ENCODE data around the gene KIAA0408. TPM values are rescaled to one million over a fixed set of nuclear protein-coding genes. Genes with fewer than 3 reads are reported as not detected.
"Not testable (repeated sequence)": the region's sequence is repeated elsewhere in the genome, so short reads cannot be mapped to it uniquely, and the experiment has no call there.

KIAA0408 gene
- total RNA-seq, 1 experiment from 2014 or later, result 2.5 TPM

DNA sequence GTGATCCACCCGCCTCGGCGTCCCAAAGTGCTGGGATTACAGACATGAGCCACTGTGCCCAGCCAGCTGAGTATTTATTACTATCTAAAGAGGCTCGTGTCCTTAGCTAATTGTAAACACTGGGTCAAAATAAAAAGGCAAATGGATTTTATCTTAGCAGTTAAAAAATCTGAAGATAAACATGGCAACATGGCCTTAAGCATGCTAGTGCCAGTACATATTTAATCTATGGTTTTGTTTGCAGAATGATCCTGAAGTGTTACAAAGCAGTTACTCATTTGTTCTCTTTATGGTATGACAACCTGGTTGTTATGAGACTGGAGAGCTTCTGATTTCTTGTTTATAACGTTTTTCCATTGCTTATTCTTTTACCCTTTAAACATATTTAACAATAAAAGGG is 3.9 kb upstream of the KIAA0408 start:
- no peak for DNase-seq (ENCODE audit: low read depth)

DNA sequence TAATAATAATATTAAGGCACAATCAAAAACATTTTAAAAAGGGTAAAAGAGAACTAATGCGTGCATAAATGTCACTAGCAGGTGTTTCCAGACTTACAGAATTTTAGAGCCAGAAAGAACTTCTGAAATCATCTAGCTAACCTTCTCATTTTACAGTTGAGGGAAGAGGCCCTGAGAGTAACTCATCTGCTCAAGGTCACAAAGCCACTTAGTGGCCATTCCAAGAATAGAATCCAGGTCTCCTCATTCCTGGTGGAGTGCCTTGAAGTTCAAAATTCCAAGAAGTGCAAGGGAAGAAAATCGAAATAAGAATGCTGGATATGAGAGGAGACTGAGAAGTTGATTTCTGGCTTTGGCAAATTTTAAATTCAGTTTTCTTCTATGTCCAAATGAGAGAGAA is 3.2 kb upstream of the KIAA0408 start:
- DNase-seq (ENCODE audit: low read depth), result no peak

DNA sequence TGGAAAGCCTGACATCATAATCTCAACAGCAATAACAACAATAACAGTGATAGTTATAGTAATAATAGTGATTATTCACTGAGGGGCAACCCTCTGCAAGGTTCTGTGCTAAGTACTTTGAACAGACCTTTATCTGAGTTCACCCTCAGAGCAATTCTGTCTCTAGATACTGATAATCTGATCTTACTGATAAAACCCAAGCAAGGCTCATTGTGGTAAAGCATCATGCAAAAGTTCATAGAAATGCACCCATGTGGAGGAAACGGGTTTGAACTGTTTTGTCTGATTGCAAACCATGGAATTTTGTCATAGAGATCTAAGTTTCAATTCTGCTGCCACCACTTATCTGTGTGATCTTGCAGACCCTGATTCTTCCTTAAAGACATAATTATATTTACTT is 1.3 kb upstream of the KIAA0408 start:
- DNase-seq (ENCODE audit: low read depth), result no peak

DNA sequence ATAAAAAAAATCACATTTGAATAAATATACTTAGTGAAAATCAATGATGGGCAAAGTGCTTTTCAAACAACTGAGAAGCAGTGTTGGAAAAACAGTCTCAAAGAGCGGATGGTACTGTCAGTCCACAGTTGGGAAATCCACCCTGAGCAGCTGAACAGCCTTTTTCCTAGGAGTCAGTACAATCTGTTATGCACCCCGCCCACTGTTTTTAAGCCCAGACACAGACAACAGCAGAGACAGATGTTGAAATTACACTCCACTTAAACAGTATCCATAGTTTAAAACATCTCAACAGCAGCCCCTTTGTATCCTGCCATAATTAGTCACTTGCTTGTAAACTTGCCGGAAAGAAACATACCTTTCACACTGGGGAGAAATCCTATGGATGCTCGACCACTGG is 372 bp downstream of the KIAA0408 start:
- peak; percentile 35 for DNase-seq (ENCODE audit: low read depth)

DNA sequence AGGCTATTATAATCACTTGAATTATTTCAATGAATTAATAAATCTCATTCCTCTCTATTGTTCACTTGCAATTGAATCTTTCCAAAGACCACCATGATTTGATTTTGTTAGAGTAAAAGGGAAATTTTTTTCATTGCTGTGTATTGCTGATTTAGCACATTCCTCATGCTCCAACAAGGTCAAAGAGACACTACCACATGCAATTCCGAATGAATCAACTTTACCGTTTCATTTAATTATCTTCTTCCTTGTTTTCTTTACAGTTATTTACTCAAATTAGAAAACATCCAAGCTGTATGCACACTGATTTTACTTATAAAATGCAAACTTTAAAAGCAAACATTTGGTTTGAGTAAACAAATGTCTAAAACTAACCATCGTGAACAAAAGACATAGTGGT is 967 bp downstream of the KIAA0408 start:
- DNase-seq (ENCODE audit: low read depth), result no peak

DNA sequence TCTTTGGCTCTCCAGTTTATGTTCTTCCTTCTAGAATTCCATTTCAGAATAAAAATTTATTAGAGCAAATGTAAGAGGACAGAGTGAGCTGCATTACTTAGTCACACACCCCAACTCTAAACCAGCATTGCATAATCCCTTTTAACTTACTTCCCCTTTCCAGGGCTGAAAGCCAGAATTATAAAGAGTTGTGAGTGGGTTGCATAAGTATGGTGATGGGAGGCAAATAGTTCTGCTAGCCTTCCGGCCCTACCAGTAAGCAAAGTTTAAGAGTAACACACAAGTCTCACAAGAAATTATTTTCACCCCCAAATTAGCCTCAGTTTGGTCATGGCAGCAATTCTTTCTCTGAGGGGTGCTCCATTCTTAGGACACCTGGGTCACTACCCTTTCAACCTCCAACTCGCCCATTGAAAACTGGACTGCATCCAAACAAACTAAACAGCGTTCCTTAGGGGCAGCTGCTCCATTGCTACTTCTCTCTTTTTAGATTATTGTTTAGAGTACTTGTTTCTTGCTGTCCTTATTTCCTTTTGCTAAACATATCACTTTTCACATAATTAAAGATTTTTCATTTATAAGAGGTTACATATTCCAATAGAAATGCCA is 1.6 kb downstream of the KIAA0408 start:
- peak; percentile 25 for DNase-seq (ENCODE audit: low read depth)

DNA sequence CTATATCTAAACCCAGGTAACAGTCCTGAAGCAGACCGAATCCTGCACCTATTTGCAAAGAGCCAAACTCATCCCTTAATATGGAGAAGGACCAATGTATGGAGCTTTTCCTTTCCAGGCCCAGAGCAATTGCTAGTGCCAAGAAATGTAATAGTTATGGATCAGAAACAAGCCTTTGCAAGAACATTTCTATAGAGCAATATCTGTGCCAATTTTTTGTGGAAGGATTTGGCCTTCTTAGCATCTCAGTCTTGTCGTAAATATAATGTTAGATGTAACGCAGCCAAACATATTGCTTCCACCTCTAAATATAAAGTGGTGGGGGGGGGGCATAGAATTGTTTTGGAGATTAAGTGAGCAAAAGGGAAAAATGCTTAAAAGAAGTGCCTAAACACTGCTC is 2.7 kb downstream of the KIAA0408 start:
- no peak for DNase-seq (ENCODE audit: low read depth)

DNA sequence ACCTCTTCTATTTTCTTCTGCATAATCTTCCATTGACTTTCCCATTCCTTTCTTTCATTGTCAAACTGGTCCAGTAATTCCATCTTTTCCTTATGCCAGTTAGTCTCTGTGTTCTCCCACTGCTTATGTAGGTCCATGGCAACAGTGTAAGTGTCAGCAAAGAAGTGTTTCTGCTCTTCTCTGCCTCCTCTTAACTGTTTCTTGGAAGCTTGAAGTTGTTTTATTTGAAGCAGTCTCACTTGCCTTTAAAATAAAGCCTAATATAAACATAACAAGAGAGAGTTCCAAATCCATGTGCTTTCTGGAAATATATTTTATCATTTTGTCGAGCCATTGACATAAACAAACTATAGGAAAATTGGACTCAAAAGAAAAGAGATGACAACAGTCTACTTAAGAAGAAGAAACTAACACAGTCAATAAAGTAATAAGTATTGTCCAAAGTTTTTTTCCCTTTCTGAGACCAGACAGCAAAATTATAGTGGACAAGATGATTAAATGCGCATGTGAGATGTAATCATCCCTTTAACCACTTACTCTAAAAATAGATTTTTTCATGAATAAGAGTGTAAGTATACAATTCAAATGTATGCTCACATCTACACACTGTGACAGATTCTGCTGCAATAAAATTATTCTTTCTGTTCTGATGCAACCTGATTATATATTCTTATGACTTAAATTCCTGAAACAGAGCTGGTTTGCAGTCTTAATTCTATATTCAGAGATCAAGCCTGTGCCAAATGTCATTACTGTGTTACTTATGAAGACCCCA is 5.2 kb downstream of the KIAA0408 start:
- DNase-seq (ENCODE audit: low read depth), result no peak

DNA sequence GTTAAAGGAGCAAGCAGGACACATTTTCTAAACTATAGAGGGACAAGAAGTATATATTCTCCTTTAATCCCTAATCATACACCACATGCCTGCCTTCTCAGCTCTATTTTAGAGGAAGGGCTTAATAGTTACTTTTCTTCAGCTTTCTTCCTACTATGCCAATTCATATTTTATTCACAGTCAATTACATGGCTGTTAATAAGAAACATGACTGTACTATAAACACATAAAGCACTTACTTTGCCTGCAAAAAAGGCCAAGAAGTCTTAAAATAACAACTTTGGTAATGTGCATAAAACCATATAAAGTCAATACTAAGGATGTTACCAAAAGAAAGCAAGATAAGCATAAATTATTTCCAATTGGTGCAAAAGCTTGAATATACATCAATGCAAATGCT is 6.4 kb downstream of the KIAA0408 start:
- DNase-seq (ENCODE audit: low read depth), result no peak

DNA sequence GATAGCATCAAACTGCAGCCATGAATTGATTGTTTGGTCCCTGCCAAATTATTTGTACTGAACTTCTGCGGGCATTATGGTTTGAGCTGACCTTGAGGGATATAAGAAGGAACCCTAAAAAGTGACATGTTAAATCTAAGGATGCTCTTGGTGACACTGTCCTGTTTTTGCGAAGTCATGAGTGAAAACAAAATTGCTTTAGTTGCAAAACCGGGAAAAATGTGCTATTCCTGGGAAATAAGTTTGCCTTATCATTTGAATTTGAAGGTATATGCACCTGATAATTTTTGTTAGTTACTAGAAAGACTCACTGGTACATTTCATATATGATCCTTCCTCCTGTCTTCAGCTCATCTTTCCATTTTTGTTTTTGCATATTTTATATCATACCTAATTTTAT is 7.8 kb downstream of the KIAA0408 start:
- no peak for DNase-seq (ENCODE audit: low read depth)

DNA sequence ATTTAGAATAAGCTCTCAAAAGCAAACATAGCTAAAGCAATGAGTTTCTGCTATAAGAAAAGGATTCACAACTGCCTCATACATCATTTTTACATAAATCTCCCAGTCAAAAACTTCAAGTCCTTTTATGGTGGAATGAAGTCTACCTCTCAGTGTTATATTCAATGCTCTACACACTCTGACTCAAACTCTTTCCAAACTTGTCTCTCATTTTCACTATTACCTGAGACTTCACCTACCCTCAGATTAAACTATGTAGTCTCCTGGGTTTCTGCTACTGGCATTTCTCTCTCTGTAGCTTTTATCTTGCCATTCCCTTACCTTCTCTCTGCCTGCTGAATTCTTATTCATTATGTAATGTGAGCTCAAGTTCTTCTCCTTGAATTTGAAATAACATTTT is 11.4 kb downstream of the KIAA0408 start:
- DNase-seq (ENCODE audit: low read depth), result no peak

DNA sequence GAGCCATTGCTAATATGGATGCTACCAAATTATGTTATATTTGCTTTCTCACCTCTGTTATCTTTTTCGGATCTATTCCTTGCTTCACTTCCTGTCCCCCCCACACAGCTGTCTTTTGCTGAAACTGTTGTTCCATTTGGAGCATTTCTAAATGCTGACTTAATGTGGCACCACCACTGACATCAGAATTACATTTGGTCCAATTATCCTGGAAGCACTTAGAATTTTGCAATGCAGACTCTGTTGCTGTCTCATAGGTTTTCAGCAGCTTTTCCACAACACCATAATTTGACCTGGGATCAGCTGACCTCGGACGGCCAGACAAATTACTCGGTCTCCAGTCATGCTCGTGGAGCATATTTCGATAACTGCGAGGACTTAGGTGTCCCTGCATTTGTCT is 12.8 kb downstream of the KIAA0408 start:
- no peak for DNase-seq (ENCODE audit: low read depth)

DNA sequence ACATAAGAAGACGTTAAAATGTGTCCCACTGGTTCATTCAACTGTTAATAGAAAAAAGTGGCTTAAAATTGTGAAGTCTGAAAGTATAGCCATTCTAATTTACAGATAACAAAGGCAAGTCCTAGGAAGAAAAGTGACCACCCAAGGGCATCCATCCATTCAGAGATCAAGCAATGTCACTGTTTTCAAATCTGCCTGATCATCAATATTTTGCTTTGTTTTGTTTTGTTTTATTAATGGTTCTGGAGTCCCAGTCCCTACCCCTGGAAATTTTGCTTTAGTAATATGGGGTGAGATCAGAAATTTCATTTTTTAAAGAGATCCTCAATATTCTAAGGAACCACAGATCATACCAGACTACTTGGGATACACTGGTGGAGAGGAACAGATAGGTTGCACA is 17.3 kb downstream of the KIAA0408 start:
- no peak for DNase-seq (ENCODE audit: low read depth)

DNA sequence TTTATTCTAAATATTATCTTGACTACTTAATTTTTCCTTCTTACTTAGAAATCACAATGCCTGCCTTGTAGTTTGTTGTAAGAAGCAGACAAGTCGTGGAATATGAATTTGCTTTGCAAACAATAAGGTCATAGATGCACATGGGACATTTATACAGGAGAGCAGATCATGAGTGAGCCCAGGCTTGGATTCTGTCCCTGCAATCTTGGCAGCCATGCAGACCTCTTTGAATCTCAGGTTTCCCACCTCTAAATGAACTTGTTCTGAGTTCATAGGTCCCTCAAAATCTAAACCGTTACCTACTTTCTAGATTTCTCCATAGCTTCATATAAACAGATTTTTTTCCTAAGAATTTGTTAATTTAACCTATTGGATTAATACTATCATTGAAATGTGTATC is 19.5 kb downstream of the KIAA0408 start:
- no peak for DNase-seq (ENCODE audit: low read depth)

DNA sequence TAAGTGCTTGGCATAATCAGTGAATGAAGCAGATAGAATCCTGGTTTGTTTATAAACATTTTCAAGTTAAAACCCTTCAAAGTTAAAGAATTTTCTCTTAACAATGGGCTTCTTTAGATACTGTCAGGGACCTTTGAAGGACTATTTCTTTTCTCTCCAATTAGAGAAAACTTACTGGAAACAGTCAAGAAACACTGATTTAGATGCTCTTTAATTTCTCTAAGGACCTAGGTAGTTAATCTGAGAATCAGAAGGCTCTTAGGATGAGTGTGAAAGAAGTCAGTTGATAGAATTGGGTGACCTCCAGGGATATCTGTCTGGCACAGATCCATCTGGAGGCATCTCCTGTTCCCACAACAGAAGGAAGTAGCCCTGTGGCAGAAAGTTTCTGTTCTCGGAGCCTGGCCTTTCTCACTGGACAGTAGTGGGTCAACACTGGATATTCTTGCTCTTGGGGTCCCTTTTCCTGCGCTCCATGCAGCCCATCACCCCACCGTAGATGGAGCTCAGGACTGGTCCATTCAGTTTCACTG is 22.5 kb downstream of the KIAA0408 start:
- DNase-seq (ENCODE audit: low read depth), result peak; percentile 26

DNA sequence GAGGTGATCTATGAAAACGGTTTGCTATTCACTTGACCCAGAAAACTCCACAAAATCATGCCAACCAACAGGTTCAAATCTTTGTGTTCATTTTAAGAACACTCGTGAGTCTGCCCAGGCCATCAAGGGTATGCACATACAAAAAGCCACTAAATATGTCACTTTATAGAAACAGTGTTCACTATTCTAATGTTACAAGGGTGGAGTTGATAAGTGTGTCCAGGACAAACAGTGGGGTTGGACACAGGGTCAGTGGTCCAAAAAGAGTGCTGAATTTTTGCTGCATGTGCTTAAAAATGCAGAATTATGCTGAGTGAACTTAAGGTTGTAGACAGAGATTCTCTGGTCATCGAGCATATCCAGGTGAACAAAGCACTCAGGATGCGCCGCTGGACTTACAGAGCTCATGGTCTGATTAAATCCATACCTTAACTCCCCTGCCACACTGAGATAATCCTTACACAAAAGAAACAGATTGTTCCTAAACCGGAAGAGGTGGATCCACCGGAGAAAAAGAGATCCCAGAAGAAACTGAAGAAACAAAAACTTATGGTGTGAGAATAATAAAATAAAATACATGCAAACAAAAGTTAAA is 23.5 kb downstream of the KIAA0408 start:
- DNase-seq (ENCODE audit: low read depth), result no peak

DNA sequence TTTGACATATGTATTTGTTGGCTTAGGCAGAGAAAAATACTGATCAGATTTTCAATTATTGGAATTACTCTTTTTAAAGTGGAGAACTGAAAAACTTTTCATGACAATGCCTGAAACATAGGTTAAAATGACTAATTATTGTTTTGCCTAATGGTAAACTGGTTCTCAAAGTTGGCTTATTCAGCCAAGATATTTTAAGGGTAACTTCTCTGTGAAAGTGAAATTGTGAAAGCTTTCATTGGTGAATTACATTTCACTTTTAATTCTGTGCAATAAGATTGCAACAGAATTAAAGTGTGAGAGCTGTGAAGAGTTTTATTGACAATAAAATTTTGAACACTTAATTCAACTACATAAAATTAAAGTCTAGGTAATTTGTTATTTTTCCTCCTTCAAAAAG is 24.5 kb downstream of the KIAA0408 start:
- DNase-seq (ENCODE audit: low read depth), result no peak

DNA sequence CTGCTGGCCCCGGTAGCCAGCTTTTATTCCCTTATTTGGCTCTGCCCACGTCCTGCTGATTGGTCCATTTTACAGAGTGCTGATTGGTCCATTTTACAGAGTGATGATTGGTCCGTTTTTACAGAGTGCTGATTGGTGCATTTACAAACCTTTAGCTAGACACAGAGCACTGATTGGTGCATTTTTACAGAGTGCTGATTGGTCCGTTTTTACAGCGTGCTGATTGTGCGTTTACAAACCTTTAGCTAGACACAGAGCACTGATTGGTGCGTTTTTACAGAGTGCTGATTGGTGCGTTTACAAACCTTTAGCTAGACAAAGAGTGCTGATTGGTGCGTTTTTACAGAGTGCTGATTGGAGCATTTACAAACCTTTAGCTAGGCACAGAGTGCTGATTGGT is 30.6 kb downstream of the KIAA0408 start:
- DNase-seq (ENCODE audit: low read depth), result not testable (repeated sequence)

DNA sequence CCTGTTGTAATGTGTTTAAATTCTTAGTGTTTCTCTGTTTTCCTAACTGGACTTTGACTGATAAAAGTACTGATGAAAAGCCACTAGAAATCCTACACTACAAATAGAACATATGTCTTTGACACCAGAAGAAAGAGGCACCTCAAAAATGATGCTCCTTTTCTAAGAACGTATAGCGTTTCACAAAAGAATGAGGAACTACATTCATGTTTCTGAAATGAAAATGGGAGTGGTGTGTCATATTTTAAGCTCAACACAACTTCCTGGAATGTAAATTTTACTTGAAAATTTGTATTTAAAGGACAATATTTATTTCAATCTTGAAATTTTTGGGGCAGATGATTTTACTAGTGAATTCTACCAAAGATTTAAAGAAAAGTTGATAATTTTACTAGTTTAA is 35.3 kb downstream of the KIAA0408 start:
- no peak for DNase-seq (ENCODE audit: low read depth)

DNA sequence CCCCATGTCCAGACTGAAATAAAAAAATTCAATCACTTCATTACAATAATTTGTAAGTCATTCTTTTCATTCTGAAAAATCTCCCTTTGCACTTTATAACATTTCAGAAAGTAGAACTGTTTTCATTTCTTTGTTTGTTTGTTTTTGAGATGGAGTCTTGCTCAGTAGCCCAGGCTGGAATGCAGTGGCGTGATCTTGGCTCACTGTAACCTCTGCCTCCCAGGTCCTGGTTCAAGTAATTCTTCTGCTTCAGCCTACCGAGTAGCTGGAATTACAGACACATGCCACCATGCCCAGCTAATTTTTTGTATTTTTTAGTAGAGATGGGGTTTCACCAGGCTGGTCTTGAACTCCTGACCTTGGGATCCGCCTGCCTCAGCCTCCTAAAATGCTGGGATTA is 38.0 kb downstream of the KIAA0408 start:
- not testable (repeated sequence) for DNase-seq (ENCODE audit: low read depth)

DNA sequence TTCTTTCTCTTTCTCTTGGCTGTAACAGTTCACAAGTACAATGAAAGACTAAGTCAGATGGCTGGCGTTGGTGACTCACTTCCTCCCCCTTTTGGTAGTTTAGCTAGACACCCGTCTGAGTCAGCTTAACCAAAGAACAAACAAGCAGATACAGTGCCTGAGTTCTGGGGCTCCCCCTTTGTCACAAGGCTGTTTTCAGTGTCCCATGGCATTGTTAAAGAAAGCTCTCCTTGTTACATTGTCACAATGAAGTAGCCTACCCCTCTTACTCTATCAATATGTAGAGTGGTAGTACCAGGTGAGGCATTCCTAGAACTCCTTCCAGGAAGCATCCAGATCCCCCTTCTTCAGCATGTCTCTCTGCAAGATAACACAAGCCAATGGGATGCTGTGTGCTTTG is 38.6 kb downstream of the KIAA0408 start:
- DNase-seq (ENCODE audit: low read depth), result peak; percentile 91

DNA sequence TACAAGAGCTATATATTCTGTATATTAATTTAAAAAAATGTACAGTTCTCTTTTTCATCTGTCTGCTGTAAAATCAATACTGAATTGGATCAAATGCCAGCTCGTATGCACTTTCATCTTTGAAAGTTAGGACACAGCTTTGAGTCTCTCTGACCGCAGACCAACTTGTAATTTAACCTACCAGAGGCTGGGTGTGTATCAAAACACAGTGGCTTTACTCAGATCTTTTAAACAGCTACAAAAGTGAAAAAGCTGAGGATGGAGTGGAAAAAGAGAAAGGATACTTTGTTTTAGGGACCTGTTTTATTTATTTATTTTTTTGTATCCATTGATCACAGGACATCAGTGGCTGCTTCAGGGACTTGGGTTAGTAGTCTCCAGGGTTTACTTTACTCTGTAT is 44.1 kb downstream of the KIAA0408 start:
- DNase-seq (ENCODE audit: low read depth), result no peak

DNA sequence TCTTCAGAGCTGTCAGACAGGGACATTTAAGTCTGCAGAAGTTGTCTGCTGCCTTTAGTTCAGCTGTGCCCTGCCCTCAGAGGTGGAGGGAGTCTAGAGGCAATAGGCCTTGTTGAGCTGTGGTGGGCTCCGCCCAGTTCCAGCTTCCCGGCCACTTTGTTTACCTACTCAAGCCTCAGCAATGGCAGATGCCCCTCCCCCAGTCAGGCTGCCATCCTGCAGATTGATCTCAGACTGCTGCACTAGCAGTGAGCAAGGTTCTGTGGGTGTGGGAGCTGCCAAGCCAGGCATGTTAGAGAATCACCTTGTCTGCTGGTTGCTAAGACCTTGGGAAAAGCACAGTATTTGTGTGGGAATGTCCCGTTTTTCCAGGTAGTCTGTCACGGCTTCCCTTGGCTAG is 46.1 kb downstream of the KIAA0408 start:
- DNase-seq (ENCODE audit: low read depth), result not testable (repeated sequence)

Data from RPMI7951 (cell line).